ENCODE measurements around the gene MED27. TPM values are rescaled to one million over a fixed set of nuclear protein-coding genes. Genes with fewer than 3 reads are reported as not detected.
"Not testable (repeated sequence)": the region's sequence is repeated elsewhere in the genome, so short reads cannot be mapped to it uniquely, and the experiment has no call there.

The MED27 gene
- total RNA-seq, 4 donors from 2014 or later, result 10.9 to 23.1 (median 13.5) TPM

- no peak for DNase-seq (ENCODE audit: low spot score)
- no peak for TF ChIP-seq CTCF (IDR thresholded peaks at IDR 0.05)
- ATAC-seq (ENCODE audit: low FRiP score), result no peak
Measured at GRCh38 chr9:132011896-132012295, 67.8 kb downstream of the MED27 start.

- ATAC-seq (ENCODE audit: low FRiP score), result no peak
- TF ChIP-seq CTCF (IDR thresholded peaks at IDR 0.05), result no peak
- DNase-seq (ENCODE audit: low spot score), result no peak
Measured at GRCh38 chr9:132011309-132011708, 68.4 kb downstream of the MED27 start.

GRCh38 chr9:132010201-132010600 lies 69.5 kb downstream of the MED27 start:
- not testable (repeated sequence) for ATAC-seq (ENCODE audit: low FRiP score); DNase-seq (ENCODE audit: low spot score)

GRCh38 chr9:132008855-132009812 lies 70.5 kb downstream of the MED27 start:
- TF ChIP-seq CTCF (IDR thresholded peaks at IDR 0.05), result no peak
- no peak for DNase-seq (ENCODE audit: low spot score)
- ATAC-seq (ENCODE audit: low FRiP score), result no peak

- no peak for DNase-seq (ENCODE audit: low spot score)
- no peak for TF ChIP-seq CTCF (IDR thresholded peaks at IDR 0.05)
- ATAC-seq (ENCODE audit: low FRiP score), result no peak
Measured at GRCh38 chr9:132008184-132008803, 71.4 kb downstream of the MED27 start.

GRCh38 chr9:132007371-132008025 lies 72.2 kb downstream of the MED27 start:
- no peak for TF ChIP-seq CTCF (IDR thresholded peaks at IDR 0.05)
- ATAC-seq (ENCODE audit: low FRiP score) (no peak), DNase-seq (ENCODE audit: low spot score) (no peak)

GRCh38 chr9:132006677-132007370 lies 72.8 kb downstream of the MED27 start:
- ATAC-seq (ENCODE audit: low FRiP score) (no peak), DNase-seq (ENCODE audit: low spot score) (no peak)
- TF ChIP-seq CTCF (IDR thresholded peaks at IDR 0.05), result no peak

All from omental fat pad (tissue), 4 donors.